Activated CD4-positive, alpha-beta memory T cell treated with anti-CD3 and anti-CD28 coated beads for 36 hours (primary cell): ENCODE data around the gene DIAPH3. TPM values are rescaled to one million over a fixed set of nuclear protein-coding genes. Genes with fewer than 3 reads are reported as not detected.

Source experiments
- CTCF ChIA-PET: fragments of 350-600 bp; sonication (Branson Sonifier 250); formaldehyde crosslinking; loops from one replicate; lab custom pipeline; 2021; ENCODE audit warnings: antibody characterized with exemption, inconsistent platforms; lab: Charles Lee
- POLR2A ChIA-PET: fragments of 350-600 bp; sonication (Branson Sonifier 250); formaldehyde crosslinking; loops from one replicate; lab custom pipeline; 2021; ENCODE audit warnings: antibody characterized with exemption; lab: Charles Lee
- DNase-seq: peaks from one replicate; pipeline ENCODE4 v3.0.0-alpha.2; 2020
- H3K27ac Mint-ChIP-seq: one replicate; pipeline ENCODE4 v1.8.0; 2021; ENCODE audit warnings: mixed read lengths
- H3K27me3 Mint-ChIP-seq: one replicate; pipeline ENCODE4 v1.8.0; 2021; ENCODE audit warnings: mixed read lengths
- H3K36me3 Mint-ChIP-seq: one replicate; pipeline ENCODE4 v1.8.0; 2021; ENCODE audit warnings: mixed read lengths
- H3K4me1 Mint-ChIP-seq: one replicate; pipeline ENCODE4 v1.8.0; 2021; ENCODE audit warnings: low read depth, mixed read lengths
- H3K4me3 Mint-ChIP-seq: one replicate; pipeline ENCODE4 v1.8.0; 2021; ENCODE audit warnings: mild to moderate bottlenecking, mixed read lengths
- H3K9me3 Mint-ChIP-seq: one replicate; pipeline ENCODE4 v1.8.0; 2021; ENCODE audit warnings: mixed read lengths
- intact Hi-C: fragments of 100-400 bp; cut with micrococcal nuclease; formaldehyde crosslinking; loops from one replicate; pipeline ENCODE4 v1.15.1; 2023
- total RNA-seq, 2 experiments: library from RNA; stranded (reverse); gene quantifications; one replicate each; pipeline ENCODE4 v1.2.3, GENCODE V29; 2021

Gene DIAPH3
- total RNA-seq, 2 experiments from 2014 or later, result 31.3 to 31.9 TPM

DNA sequence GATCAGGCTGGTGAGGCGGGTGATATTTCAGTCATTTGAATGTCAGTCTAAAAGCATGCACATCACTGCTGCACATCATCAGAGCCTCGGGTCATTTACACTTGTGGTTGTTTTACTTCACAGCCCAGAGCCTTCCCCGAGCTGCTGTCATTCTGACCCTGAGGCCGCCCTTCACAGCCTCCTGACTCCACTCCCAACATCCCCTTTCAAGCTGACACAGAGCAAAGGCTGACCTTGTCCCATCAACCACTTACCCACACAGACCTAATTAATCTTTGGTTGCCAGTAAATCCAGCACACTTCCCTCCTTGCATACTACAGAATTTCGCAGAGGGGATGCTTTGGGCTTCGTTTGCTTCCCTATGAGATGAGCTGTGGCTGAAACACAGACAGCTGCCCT is 528.1 kb downstream of the DIAPH3 start:
- no peaks in the 10 kb centered on the region for H3K4me1 Mint-ChIP-seq
- no peak overlapping the region for H3K27ac Mint-ChIP-seq
- H3K4me3 Mint-ChIP-seq, result no peak overlapping the region
- intact Hi-C loops, result no loop called here
- DNase-seq, result no peak
- H3K9me3 Mint-ChIP-seq, result no peaks in the 10 kb centered on the region
- no peaks in the 10 kb centered on the region for H3K36me3 Mint-ChIP-seq
- POLR2A ChIA-PET, result no interaction called here
- no peaks in the 10 kb centered on the region for H3K27me3 Mint-ChIP-seq
- CTCF ChIA-PET, result no interaction called here

DNA sequence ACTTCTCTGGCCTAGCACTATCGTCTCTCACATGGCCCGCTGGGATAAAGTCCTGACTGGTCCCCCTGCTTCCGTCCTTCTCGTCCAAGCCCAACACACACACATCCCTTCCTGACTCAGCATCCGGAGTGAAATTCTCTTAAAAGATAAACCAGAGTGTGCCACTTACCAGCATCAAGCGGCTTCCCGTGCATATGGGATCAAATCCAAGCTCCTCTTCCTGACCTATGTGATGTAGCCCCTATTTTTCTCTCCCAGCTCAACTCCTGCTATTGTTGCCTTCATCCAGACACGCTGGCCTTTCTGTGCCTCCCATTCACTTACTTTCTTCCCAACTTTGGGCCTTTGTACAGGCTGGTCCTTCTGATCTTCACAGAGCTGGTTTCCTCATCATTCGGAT is 530.4 kb downstream of the DIAPH3 start:
- DNase-seq, result no peak
- Mint-ChIP-seq H3K4me3 (no peak overlapping the region), H3K36me3 (no peaks in the 10 kb centered on the region), H3K27me3 (no peaks in the 10 kb centered on the region), H3K9me3 (no peaks in the 10 kb centered on the region), H3K27ac (no peak overlapping the region), H3K4me1 (no peaks in the 10 kb centered on the region)
- ChIA-PET POLR2A (no interaction called here), CTCF (no interaction called here)
- intact Hi-C loops, result no loop called here

DNA sequence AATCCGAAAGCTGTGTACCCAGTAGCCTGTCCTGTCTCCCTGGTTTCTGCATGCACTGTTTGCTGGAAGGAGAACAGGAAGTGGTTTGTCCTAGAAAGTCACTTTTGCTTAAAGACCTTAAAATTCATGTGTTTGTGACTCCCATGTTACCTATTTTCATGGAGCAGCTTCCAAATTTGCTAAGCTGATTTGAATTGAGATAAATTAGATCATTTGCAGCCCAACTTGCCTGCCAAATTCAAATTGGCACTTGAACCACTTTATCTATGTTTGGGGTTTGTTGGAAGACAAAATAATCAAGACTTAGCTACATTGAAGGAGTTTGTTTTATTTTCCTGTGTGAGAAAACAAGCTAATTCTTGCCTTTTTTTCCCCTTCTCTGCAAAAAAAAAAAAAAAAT is 532.5 kb downstream of the DIAPH3 start:
- intact Hi-C loops, result no loop called here
- no peaks in the 10 kb centered on the region for H3K36me3 Mint-ChIP-seq
- no peaks in the 10 kb centered on the region for H3K9me3 Mint-ChIP-seq
- no peak for DNase-seq
- no peak overlapping the region for H3K4me3 Mint-ChIP-seq
- no peaks in the 10 kb centered on the region for H3K27me3 Mint-ChIP-seq
- H3K4me1 Mint-ChIP-seq, result no peaks in the 10 kb centered on the region
- ChIA-PET CTCF (no interaction called here), POLR2A (no interaction called here)
- no peak overlapping the region for H3K27ac Mint-ChIP-seq

DNA sequence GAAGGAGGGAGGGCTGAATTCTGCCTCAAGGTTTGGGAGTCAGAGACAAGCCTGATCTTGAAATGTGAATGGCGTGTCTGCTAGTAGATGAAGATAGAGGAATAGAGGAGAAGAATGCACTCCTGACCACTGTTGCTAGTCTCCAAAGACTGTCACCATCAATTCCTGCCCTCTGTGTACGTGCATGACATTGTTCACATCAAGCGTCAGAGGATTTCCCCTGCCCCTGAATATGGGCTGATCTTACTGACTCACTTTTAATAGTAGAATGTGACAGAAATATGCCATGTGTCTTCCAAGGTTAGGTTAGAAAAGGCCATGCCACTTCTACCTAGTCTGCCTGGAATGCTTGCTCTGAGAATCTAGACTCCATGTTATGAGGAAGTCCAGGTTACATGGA is 538.6 kb downstream of the DIAPH3 start:
- H3K36me3 Mint-ChIP-seq, result peaks cover 1% of the 10 kb centered on the region
- no peak overlapping the region for H3K4me3 Mint-ChIP-seq
- POLR2A ChIA-PET, result no interaction called here

DNA sequence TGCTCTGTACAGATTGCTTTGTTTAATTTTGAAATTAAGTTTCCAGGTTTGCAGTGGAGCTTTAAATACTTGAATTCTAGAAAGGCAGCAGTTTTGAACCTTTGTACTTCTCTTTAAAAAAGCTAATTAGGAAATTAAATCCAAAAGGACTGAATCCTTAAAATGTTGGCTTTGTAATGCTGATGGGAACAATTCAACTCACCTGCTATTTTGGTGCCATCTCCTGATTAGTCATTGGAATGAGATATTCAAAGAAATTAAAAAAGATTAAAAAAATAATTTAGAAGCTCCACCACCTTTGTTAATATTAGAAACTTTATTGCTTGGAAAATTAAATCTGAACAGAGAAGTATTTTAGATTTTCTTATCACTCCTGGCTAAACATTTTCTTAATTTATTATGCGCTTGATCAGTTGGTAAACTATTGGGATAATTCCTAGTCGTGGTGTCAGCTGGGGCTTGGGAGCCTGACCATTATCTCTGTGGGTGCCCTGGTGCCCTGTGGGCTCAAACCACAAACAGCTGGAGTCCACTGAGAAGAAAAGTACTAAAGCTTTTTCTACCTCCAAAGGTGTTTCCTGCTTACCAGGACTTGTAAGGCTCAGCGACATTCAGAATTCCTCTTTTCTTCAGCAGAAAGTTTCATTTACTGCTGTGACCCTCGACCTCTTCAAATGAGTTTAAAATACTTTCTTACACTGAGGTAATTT is 540.4 kb downstream of the DIAPH3 start:
- Mint-ChIP-seq H3K27ac (no peak overlapping the region), H3K36me3 (peaks cover 5% of the 10 kb centered on the region), H3K4me1 (no peaks in the 10 kb centered on the region), H3K27me3 (peaks cover 16% of the 10 kb centered on the region), H3K4me3 (no peak overlapping the region), H3K9me3 (peaks cover 11% of the 10 kb centered on the region)
- DNase-seq, result no peak
- ChIA-PET POLR2A (no interaction called here), CTCF (interaction anchor here (0.6 kb wide), 1 partner anchor 70 kb away, joined by 4 read pairs; no protein-coding TSS in a partner anchor)
- intact Hi-C loops, result no loop called here

More for the DNA sequence above, 538.6 kb downstream of the DIAPH3 start:
- DNase-seq, result no peak
- no peaks in the 10 kb centered on the region for H3K9me3 Mint-ChIP-seq
- no peaks in the 10 kb centered on the region for H3K4me1 Mint-ChIP-seq
- CTCF ChIA-PET, result no interaction called here
- H3K27ac Mint-ChIP-seq, result no peak overlapping the region
- intact Hi-C loops, result no loop called here
- H3K27me3 Mint-ChIP-seq, result peaks cover 16% of the 10 kb centered on the region

DNA sequence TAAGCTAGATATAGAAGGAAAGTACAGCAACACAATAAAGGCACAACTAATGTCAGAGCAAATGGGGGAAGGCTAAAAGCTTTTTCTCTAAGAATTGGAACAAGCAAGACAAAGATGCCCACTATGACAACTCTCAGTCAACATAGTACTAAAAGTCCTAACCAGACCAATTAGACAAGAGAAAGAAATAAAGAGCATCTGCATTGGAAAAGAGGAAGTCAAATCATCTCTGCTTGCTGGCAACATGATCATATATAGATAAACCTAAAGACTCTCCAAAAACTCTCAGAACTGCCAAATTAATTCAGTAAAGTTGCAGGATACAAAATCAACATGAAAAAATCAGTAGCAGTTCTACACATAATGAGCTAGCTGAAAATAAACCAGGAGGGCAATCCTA is 542.0 kb downstream of the DIAPH3 start:
- DNase-seq, result no peak
- ChIA-PET CTCF (no interaction called here), POLR2A (no interaction called here)
- no peak overlapping the region for H3K4me3 Mint-ChIP-seq
- peaks cover 18% of the 10 kb centered on the region for H3K27me3 Mint-ChIP-seq
- no peaks in the 10 kb centered on the region for H3K4me1 Mint-ChIP-seq
- H3K27ac Mint-ChIP-seq, result no peak overlapping the region
- intact Hi-C loops, result no loop called here
- peaks cover 14% of the 10 kb centered on the region for H3K9me3 Mint-ChIP-seq
- peaks cover 5% of the 10 kb centered on the region for H3K36me3 Mint-ChIP-seq

Other genes starting within 250 kb of the DIAPH3 start
- 10 to 100 TPM; 16.4 to 16.5 TPM for gene TDRD3, start 233.3 kb upstream of the DIAPH3 start, total RNA-seq